8988T (cell line): ENCODE measurements around the gene ZFAND3.
"Not testable (repeated sequence)": the region's sequence is repeated elsewhere in the genome, so short reads cannot be mapped to it uniquely, and the experiment has no call there.

Experiments used
- DNase-seq: peaks from one replicate; pipeline ENCODE4 v3.0.0; 2011

Gene ZFAND3

GRCh38 chr6:37940074-37940847, 120.7 kb downstream of the ZFAND3 start:
- DNase-seq, result no peak

- no peak for DNase-seq
Observed at GRCh38 chr6:37941871-37942270, 122.3 kb downstream of the ZFAND3 start.

- no peak for DNase-seq
Observed at GRCh38 chr6:37942606-37943376, 123.3 kb downstream of the ZFAND3 start.

GRCh38 chr6:37943436-37944058, 124.0 kb downstream of the ZFAND3 start:
- DNase-seq, result no peak

- DNase-seq, result no peak
Observed at GRCh38 chr6:37946057-37946456, 126.5 kb downstream of the ZFAND3 start.

GRCh38 chr6:37947468-37947867, 127.9 kb downstream of the ZFAND3 start:
- DNase-seq, result no peak

- not testable (repeated sequence) for DNase-seq
Observed at GRCh38 chr6:37948584-37948983, 129.1 kb downstream of the ZFAND3 start.

- no peak for DNase-seq
Observed at GRCh38 chr6:37952027-37952426, 132.5 kb downstream of the ZFAND3 start.

- DNase-seq, result no peak
Observed at GRCh38 chr6:37954791-37955190, 135.3 kb downstream of the ZFAND3 start.

- DNase-seq, result no peak
Observed at GRCh38 chr6:37956711-37957275, 137.3 kb downstream of the ZFAND3 start.

GRCh38 chr6:37959061-37959460, 139.5 kb downstream of the ZFAND3 start:
- DNase-seq, result no peak

GRCh38 chr6:37960139-37960935, 140.8 kb downstream of the ZFAND3 start:
- no peak for DNase-seq

- DNase-seq, result not testable (repeated sequence)
Observed at GRCh38 chr6:37962481-37963080, 143.1 kb downstream of the ZFAND3 start.

- no peak for DNase-seq
Observed at GRCh38 chr6:37965964-37966676, 146.6 kb downstream of the ZFAND3 start.

GRCh38 chr6:37966801-37967200, 147.3 kb downstream of the ZFAND3 start:
- DNase-seq, result no peak

- DNase-seq, result no peak
Observed at GRCh38 chr6:37967651-37968050, 148.1 kb downstream of the ZFAND3 start.

GRCh38 chr6:37971266-37971665, 151.7 kb downstream of the ZFAND3 start:
- no peak for DNase-seq

GRCh38 chr6:37971711-37972390, 152.3 kb downstream of the ZFAND3 start:
- no peak for DNase-seq

GRCh38 chr6:37972994-37973757, 153.6 kb downstream of the ZFAND3 start:
- no peak for DNase-seq

GRCh38 chr6:37974381-37974780, 154.9 kb downstream of the ZFAND3 start:
- DNase-seq, result no peak
